ENCODE data around the gene NOL3.

GRCh38 chr16:67150833-67151396 lies 19.4 kb upstream of the NOL3 start, which contains the start of gene B3GNT9:
- TF ChIP-seq NR3C1 (CRISPR knock-in tag; conservative IDR thresholded peaks at IDR 0.05; ENCODE audit: low read depth) (no peak), CDX4 (CRISPR knock-in tag; IDR thresholded peaks at IDR 0.05; ENCODE audit: borderline replicate concordance) (no peak), ELF4 (CRISPR knock-in tag; IDR thresholded peaks at IDR 0.05; ENCODE audit: low read depth) (no peak), CTCF (IDR thresholded peaks at IDR 0.05) (no peak), USF2 (CRISPR knock-in tag; IDR thresholded peaks at IDR 0.05) (peak; percentile 96), E2F1 (CRISPR knock-in tag; IDR thresholded peaks at IDR 0.05) (no peak), KAT7 (CRISPR knock-in tag; IDR thresholded peaks at IDR 0.05; ENCODE audit: borderline replicate concordance) (0 out of 2 replicates have a peak, but pooled peaks have one; percentile 16), MAX (CRISPR knock-in tag; IDR thresholded peaks at IDR 0.05) (peak; percentile 75), ATF1 (CRISPR knock-in tag; IDR thresholded peaks at IDR 0.05) (no peak), USF1 (CRISPR knock-in tag; IDR thresholded peaks at IDR 0.05) (peak; percentile 96), IRF1 (CRISPR knock-in tag; IDR thresholded peaks at IDR 0.05) (no peak), ATF6 (CRISPR knock-in tag; IDR thresholded peaks at IDR 0.05) (no peak)
